ENCODE results near the gene ZBED1.
"Not testable (repeated sequence)": the region's sequence is repeated elsewhere in the genome, so short reads cannot be mapped to it uniquely, and the experiment has no call there.

DNA sequence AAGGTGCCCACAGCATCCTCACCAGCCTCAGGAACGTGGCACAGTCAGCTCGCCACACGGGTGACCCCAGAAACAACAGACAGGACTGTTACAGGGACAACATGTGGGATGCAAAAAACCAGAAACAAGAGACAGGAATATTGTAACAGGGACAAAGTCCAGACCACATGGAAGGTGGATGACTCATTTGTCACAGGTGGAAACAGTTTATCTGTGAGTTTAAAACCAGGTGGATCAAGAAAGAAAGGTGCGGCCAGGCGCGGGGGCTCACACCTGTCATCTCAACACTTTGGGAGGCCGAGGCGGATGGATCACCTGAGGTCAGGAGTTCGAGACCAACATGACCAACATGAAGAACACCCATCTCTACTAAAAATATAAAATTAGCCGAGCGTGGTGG is 23.5 kb downstream of the ZBED1 start:
- TF ChIP-seq BCL6 (CRISPR knock-in tag; IDR thresholded peaks at IDR 0.05); FOXM1 (IDR thresholded peaks at IDR 0.05; ENCODE audit: low read depth); FOXM1 (CRISPR knock-in tag; IDR thresholded peaks at IDR 0.05; ENCODE audit: low read depth); HEY1 (CRISPR knock-in tag; IDR thresholded peaks at IDR 0.05; ENCODE audit: borderline replicate concordance): not testable (repeated sequence)
